Cardiac muscle cell (in vitro differentiated cells and primary cell): ENCODE results near the gene ZDHHC11. TPM values are rescaled to one million over a fixed set of nuclear protein-coding genes. Genes with fewer than 3 reads are reported as not detected.
"Not testable (repeated sequence)": the region's sequence is repeated elsewhere in the genome, so short reads cannot be mapped to it uniquely, and the experiment has no call there.

Experiments
- DNase-seq, 2 donors: peaks; one replicate each; pipeline versions ENCODE4 v3.0.0 to v3.0.0-alpha.2; 2010 to 2017; ENCODE audit warnings: low read depth in 1 of 2, low spot score in 1 of 2
- H3K27ac ChIP-seq: fragments of 200-600 bp; sonication (generic); 2 replicates; pipeline ENCODE4 v1.5.1; 2016
- H3K27me3 ChIP-seq: fragments of 200-600 bp; sonication (generic); 2 replicates; pipeline ENCODE4 v1.6.0; 2016; ENCODE audit warnings: control low read depth
- H3K36me3 ChIP-seq: fragments of 200-600 bp; sonication (generic); 2 replicates; pipeline ENCODE4 v1.5.1; 2016; ENCODE audit warnings: control low read depth
- H3K4me1 ChIP-seq: fragments of 200-600 bp; sonication (generic); 2 replicates; pipeline ENCODE4 v1.8.1; 2017; ENCODE audit warnings: low read depth, mild to moderate bottlenecking, mixed run types
- H3K4me3 ChIP-seq: fragments of 200-600 bp; sonication (generic); 2 replicates; pipeline ENCODE4 v1.5.1; 2016; ENCODE audit warnings: mild to moderate bottlenecking
- H3K9me3 ChIP-seq: fragments of 200-600 bp; sonication (generic); 2 replicates; pipeline ENCODE4 v1.5.1; 2017; ENCODE audit warnings: low read depth, mild to moderate bottlenecking, control low read depth
- polyA plus RNA-seq: library from polyadenylated mRNA; unstranded; fragments of >200 nt; fragmentation: Nextera tagmentation; extraction: Ambion mirVana; gene quantifications from 2 replicates; pipeline ENCODE4 v1.2.1, GENCODE V29; 2016
- total RNA-seq: library from RNA; depleted of rRNA; stranded (reverse); fragments of >200 nt; gene quantifications from 2 replicates; pipeline ENCODE4 v1.2.3, GENCODE V29; 2016
- TF ChIP-seq, protein P1 (sequence below): IDR thresholded peaks from 2 replicates; pipeline ENCODE4 v1.5.1; 2012; ENCODE audit warnings: low read depth, mild to moderate bottlenecking, low read length

ZDHHC11 gene
- total and polyA plus RNA-seq, 2 experiments from 2014 or later = 12.4 TPM

- H3K4me1 ChIP-seq = no peaks in the 10 kb centered on the region
- no peak overlapping the region for H3K27ac ChIP-seq
- DNase-seq = no peak
- TF ChIP-seq, protein P1, sequence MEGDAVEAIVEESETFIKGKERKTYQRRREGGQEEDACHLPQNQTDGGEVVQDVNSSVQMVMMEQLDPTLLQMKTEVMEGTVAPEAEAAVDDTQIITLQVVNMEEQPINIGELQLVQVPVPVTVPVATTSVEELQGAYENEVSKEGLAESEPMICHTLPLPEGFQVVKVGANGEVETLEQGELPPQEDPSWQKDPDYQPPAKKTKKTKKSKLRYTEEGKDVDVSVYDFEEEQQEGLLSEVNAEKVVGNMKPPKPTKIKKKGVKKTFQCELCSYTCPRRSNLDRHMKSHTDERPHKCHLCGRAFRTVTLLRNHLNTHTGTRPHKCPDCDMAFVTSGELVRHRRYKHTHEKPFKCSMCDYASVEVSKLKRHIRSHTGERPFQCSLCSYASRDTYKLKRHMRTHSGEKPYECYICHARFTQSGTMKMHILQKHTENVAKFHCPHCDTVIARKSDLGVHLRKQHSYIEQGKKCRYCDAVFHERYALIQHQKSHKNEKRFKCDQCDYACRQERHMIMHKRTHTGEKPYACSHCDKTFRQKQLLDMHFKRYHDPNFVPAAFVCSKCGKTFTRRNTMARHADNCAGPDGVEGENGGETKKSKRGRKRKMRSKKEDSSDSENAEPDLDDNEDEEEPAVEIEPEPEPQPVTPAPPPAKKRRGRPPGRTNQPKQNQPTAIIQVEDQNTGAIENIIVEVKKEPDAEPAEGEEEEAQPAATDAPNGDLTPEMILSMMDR = no peak
- no peak overlapping the region for H3K4me3 ChIP-seq
- H3K9me3 ChIP-seq = no peaks in the 10 kb centered on the region
- no peaks in the 10 kb centered on the region for H3K27me3 ChIP-seq
- H3K36me3 ChIP-seq = no peaks in the 10 kb centered on the region
Observed at GRCh38 chr5:776862-777711, 73.7 kb downstream of the ZDHHC11 start.

DNA sequence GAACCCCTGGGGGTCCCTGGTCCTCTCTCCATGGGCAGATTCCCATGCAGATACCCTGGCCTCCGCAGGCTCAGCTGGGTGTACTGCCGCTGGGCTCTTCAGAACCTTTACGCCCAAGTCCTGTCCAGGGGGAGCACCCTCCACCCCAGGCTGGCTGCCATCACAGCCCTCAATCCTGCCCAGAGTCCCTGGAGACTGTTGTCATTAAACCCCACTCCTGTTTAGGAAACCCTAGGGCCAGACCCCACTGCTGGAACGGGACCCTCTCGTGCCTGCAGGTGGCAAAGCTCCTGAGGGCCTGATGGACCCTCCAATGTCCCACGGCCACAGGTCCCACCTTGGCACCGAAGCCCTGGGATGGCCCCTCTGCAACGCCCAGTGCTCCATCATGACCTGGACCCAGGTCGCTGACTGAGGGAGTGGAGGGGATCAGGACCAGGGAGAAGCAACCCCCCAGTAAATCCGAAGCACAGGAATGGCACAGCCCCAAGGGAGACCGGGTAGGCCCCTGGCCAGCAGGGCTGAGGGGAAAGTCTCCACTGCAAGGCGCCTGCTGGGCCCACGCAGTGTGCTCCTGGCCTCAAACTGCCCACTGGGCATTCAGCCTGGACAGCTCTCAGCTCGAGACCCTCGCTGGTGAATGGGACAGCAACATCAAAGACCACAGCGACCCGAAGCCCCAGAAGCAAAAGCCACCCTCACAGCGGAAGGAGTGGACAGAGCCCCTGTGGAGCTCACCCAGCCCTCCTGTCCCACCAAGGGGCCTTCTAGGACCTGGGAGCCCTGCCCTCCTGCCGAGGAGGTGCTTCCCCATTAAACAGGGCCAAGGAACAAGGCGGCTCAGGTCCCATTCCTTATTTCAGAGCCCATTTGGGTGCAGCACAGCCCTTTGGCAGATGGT, 74.6 kb downstream of the ZDHHC11 start:
- H3K27me3 ChIP-seq = no peaks in the 10 kb centered on the region
- no peaks in the 10 kb centered on the region for H3K4me1 ChIP-seq
- H3K36me3 ChIP-seq = no peaks in the 10 kb centered on the region
- H3K27ac ChIP-seq = no peak overlapping the region
- no peaks in the 10 kb centered on the region for H3K9me3 ChIP-seq
- TF ChIP-seq, protein P1 = no peak
- DNase-seq = no peak
- no peak overlapping the region for H3K4me3 ChIP-seq

DNA sequence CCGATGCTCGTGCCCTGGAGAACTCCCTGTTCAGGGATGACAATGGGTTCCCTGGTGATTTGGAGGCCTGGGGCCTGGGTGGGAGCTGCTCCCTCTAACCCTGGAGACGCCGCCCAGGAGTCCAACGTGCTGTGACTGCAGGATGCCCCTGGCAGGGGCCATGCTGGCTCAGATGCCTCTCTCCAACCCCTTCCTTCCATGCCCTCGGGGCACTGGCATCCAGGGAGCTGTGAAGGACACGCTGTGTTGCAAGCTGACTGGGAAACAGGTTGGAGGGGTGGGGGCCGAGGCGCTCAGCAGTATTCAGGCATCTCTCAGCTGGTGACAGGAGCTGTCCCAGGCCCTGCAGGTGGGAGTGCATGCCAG, 75.2 kb downstream of the ZDHHC11 start:
- H3K36me3 ChIP-seq, H3K4me3 ChIP-seq, H3K27me3 ChIP-seq, H3K4me1 ChIP-seq, H3K27ac ChIP-seq, DNase-seq, H3K9me3 ChIP-seq: not testable (repeated sequence)

- DNase-seq, H3K36me3 ChIP-seq, H3K4me1 ChIP-seq, H3K27ac ChIP-seq, H3K9me3 ChIP-seq, H3K27me3 ChIP-seq, H3K4me3 ChIP-seq: not testable (repeated sequence)
Observed at GRCh38 chr5:774854-775505, 75.8 kb downstream of the ZDHHC11 start.

- not testable (repeated sequence) for H3K4me1 ChIP-seq, H3K36me3 ChIP-seq, H3K4me3 ChIP-seq, H3K9me3 ChIP-seq, H3K27me3 ChIP-seq, H3K27ac ChIP-seq, DNase-seq
Observed at GRCh38 chr5:774304-774703, 76.5 kb downstream of the ZDHHC11 start.

DNA sequence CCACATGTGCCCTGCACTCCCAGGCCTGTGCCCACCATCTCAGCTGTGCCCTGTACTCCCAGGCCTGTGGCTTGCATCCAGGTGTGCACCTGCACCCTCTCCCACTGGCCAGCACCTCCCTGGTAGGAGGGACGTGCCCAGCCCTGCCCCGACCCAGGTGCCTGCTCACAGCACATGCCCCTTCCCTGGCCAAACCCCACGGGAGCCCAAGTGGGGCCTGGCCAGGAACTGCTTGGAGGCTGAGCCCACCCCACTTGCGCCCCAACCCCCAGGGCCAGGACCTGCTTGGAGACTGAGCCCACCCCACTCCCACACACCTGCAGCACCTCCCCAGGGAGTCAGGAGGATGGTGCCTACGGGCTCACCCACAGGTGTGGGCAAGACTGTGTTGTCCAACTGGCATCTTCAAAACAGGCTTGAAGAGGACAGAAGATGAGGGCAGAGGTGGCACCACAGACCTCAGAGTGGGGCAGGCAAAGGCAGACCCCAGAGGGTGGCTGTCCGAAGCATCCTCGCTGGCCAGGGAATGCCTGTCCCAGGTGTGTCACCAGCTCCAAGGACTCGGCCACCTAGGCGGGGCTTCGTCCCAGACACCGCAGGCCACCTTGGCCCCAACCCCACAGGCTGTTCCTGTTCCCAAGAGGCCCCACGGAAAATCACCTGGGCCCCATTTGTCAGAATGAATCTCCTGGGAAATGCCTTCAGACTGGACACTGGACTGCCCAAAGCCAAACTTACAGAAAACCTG, 77.1 kb downstream of the ZDHHC11 start:
- DNase-seq = no peak
- TF ChIP-seq, protein P1 = no peak
- no peaks in the 10 kb centered on the region for H3K27me3 ChIP-seq
- no peaks in the 10 kb centered on the region for H3K9me3 ChIP-seq
- no peaks in the 10 kb centered on the region for H3K36me3 ChIP-seq
- H3K4me3 ChIP-seq = no peak overlapping the region
- H3K27ac ChIP-seq = no peak overlapping the region
- no peaks in the 10 kb centered on the region for H3K4me1 ChIP-seq

DNA sequence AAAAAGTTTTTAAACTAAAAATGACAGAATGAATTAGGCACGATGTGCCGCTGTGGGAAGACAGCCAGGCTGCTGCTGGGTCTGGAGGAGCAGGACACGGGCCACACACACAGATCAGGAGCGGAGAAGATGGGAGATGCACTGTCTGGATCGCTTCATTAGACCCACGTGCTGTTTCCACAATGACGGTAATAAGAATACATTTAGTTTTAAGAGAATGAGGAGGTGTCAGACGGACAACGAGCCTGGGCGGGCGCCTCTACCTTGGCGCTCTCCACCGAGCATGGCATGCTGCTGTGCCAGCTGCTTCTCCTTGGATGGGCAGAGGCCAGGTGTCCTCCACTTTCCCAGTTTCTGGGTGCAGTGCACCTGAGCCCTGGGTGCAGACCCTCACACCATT, 77.9 kb downstream of the ZDHHC11 start:
- H3K4me3 ChIP-seq, H3K4me1 ChIP-seq, H3K36me3 ChIP-seq, DNase-seq, H3K27ac ChIP-seq, H3K9me3 ChIP-seq, H3K27me3 ChIP-seq: not testable (repeated sequence)

DNA sequence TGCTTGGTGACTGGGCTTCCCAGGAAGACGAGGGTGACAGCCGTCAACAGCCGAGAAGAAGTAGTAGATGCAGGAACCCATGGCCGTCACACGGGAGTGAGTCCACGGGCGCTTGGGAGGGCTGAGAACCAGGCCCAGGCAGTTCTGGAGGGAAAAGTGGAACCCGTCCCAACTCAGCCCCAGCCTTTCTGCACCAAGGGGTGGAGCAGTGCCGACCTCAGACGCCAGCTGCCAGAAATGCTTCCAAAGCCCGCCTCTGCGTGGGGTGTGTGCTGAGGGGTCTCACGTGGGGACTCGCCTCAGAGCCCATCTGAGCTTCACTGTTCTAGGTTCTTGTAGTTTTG, 78.3 kb downstream of the ZDHHC11 start:
- not testable (repeated sequence) for H3K27me3 ChIP-seq, H3K36me3 ChIP-seq, H3K27ac ChIP-seq, H3K4me1 ChIP-seq, H3K4me3 ChIP-seq, DNase-seq, H3K9me3 ChIP-seq

DNA sequence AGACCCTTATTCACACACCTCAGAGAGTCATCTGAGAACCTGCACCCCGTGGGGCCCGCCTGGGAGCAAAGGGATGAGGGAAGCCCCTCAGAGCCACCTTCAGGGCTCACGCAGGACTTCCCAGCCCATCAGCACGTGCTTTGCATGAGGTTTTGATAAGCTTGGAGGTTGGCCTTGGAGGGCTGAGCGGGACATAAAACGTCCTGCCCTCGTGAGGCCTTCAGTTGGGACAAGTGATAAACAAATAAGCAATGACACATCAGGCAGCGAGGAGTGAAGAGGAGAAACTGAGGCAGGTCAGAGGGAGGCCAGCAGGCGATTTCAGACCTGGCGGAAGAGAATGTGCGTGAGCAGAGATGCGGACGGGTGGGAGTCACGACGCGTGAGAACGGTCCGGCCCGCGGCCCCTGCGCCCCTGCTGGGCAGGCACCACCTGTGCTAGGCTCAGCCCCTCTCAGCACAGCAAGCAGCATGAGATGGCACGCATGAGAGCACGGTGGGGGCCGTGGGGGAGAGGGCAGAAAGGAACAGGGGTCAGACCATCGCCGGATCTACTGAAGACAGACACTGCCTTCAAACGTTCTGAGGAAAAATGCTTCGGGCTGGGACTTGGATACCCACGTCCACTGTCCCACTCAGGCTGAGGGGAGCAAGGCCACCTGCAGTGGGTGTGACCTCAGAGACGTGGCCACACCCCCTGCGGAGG, 78.8 kb downstream of the ZDHHC11 start:
- DNase-seq, H3K4me1 ChIP-seq, H3K9me3 ChIP-seq, H3K4me3 ChIP-seq, H3K36me3 ChIP-seq, H3K27me3 ChIP-seq, H3K27ac ChIP-seq: not testable (repeated sequence)
